HEK293 (cell line): ENCODE data around the gene SENP1.

ENCODE experiments used
- CTCF ChIA-PET: fragments of 350-600 bp; formaldehyde crosslinking; extraction: SDS; loops from one replicate; lab custom pipeline; 2021; ENCODE audit warnings: antibody characterized with exemption; lab: Yijun Ruan, JAX
- POLR2A ChIA-PET: fragments of 300-600 bp; formaldehyde crosslinking; extraction: SDS; loops from one replicate; lab custom pipeline; 2020; ENCODE audit warnings: antibody characterized with exemption, inconsistent platforms; lab: Yijun Ruan, JAX
- H3K27ac ChIP-seq: fragments of 200-500 bp; sonication (Bioruptor generic); 2 replicates; pipeline ENCODE4 v1.5.1; 2014; ENCODE audit warnings: low read depth, low read length, control low read depth, inconsistent platforms; ENCODE audit errors: extremely low read depth
- H3K36me3 ChIP-seq, 2 experiments: fragments of 200-500 bp in 1 of 2; sonication (Bioruptor generic) in 1 of 2; 1 replicate in 1 of 2; 2 replicates in 1 of 2; pipeline ENCODE4 v1.5.1; 2014 to 2017; ENCODE audit warnings: inconsistent platforms in 2 of 2, low read length in 2 of 2; ENCODE audit not compliant: control insufficient read depth in 2 of 2, insufficient read depth in 1 of 2
- H3K4me1 ChIP-seq: fragments of 200-500 bp; sonication (Bioruptor generic); 2 replicates; pipeline ENCODE4 v1.5.1; 2014; ENCODE audit warnings: mild to moderate bottlenecking, low read length, inconsistent platforms; ENCODE audit not compliant: control insufficient read depth, insufficient read depth
- H3K4me3 ChIP-seq: 2 replicates; pipeline ENCODE4 v1.5.1; 2011; ENCODE audit warnings: low read depth, mild to moderate bottlenecking, control low read depth, low read length, moderate library complexity
- H3K9me3 ChIP-seq: fragments of 200-500 bp; sonication (Bioruptor generic); 2 replicates; pipeline ENCODE4 v1.5.1; 2014; ENCODE audit warnings: low read depth, low read length, inconsistent platforms; ENCODE audit not compliant: control insufficient read depth, insufficient read depth
- EGR2 ChIP-seq: fragments of 450-650 bp; formaldehyde crosslinking; IDR thresholded peaks from 2 replicates; pipeline ENCODE4 v1.5.1; 2016; ENCODE audit warnings: low read depth, missing biosample characterization, missing genetic modification characterization
- KLF9 ChIP-seq: fragments of 450-650 bp; formaldehyde crosslinking; IDR thresholded peaks from 2 replicates; pipeline ENCODE4 v1.5.1; 2016; ENCODE audit warnings: missing biosample characterization, missing genetic modification characterization, low read depth
- PRDM1 ChIP-seq: fragments of 450-650 bp; formaldehyde crosslinking; IDR thresholded peaks from 2 replicates; pipeline ENCODE4; 2016; ENCODE audit warnings: missing biosample characterization, missing genetic modification characterization
- SP2 ChIP-seq: fragments of 450-650 bp; formaldehyde crosslinking; IDR thresholded peaks from 2 replicates; pipeline ENCODE4 v1.5.1; 2016; ENCODE audit warnings: missing biosample characterization, missing genetic modification characterization
- SP3 ChIP-seq: fragments of 450-650 bp; formaldehyde crosslinking; IDR thresholded peaks from 2 replicates; pipeline ENCODE4 v1.5.1; 2016; ENCODE audit warnings: missing biosample characterization, missing genetic modification characterization
- ZBTB17 ChIP-seq: fragments of 450-650 bp; formaldehyde crosslinking; IDR thresholded peaks from 2 replicates; pipeline ENCODE4 v1.5.1; 2016; ENCODE audit warnings: missing biosample characterization, missing genetic modification characterization
- ZBTB21 ChIP-seq: fragments of 450-650 bp; formaldehyde crosslinking; IDR thresholded peaks from 2 replicates; pipeline ENCODE4 v1.5.1; 2017; ENCODE audit warnings: missing biosample characterization, missing genetic modification characterization
- ZNF174 ChIP-seq: fragments of 450-650 bp; formaldehyde crosslinking; IDR thresholded peaks from 2 replicates; pipeline ENCODE4 v1.5.0; 2017; ENCODE audit warnings: missing biosample characterization, mild to moderate bottlenecking, missing genetic modification characterization
- ZNF366 ChIP-seq: fragments of 450-650 bp; formaldehyde crosslinking; conservative IDR thresholded peaks from 2 replicates; pipeline ENCODE4 v1.5.1; 2016; ENCODE audit warnings: missing biosample characterization, missing genetic modification characterization
- ZNF561 ChIP-seq: fragments of 450-650 bp; IDR thresholded peaks from 2 replicates; pipeline ENCODE4 v1.5.1; 2018; ENCODE audit warnings: missing biosample characterization, missing genetic modification characterization, borderline replicate concordance
- ZNF610 ChIP-seq: fragments of 450-650 bp; formaldehyde crosslinking; IDR thresholded peaks from 2 replicates; pipeline ENCODE4 v1.5.1; 2016; ENCODE audit warnings: missing biosample characterization, missing genetic modification characterization, borderline replicate concordance
- TF ChIP-seq, protein P1 (sequence below): fragments of 450-650 bp; formaldehyde crosslinking; IDR thresholded peaks from 2 replicates; pipeline ENCODE4 v1.5.1; 2016; ENCODE audit warnings: missing biosample characterization, missing genetic modification characterization, borderline replicate concordance
- TF ChIP-seq, protein P2 (sequence below): fragments of 450-650 bp; formaldehyde crosslinking; IDR thresholded peaks from 2 replicates; pipeline ENCODE4 v1.5.1; 2017; ENCODE audit warnings: missing biosample characterization, missing genetic modification characterization
- TF ChIP-seq, protein P3 (sequence below): fragments of 450-650 bp; formaldehyde crosslinking; IDR thresholded peaks from 2 replicates; pipeline ENCODE4 v1.5.1; 2016; ENCODE audit warnings: missing biosample characterization, missing genetic modification characterization

The SENP1 gene

DNA sequence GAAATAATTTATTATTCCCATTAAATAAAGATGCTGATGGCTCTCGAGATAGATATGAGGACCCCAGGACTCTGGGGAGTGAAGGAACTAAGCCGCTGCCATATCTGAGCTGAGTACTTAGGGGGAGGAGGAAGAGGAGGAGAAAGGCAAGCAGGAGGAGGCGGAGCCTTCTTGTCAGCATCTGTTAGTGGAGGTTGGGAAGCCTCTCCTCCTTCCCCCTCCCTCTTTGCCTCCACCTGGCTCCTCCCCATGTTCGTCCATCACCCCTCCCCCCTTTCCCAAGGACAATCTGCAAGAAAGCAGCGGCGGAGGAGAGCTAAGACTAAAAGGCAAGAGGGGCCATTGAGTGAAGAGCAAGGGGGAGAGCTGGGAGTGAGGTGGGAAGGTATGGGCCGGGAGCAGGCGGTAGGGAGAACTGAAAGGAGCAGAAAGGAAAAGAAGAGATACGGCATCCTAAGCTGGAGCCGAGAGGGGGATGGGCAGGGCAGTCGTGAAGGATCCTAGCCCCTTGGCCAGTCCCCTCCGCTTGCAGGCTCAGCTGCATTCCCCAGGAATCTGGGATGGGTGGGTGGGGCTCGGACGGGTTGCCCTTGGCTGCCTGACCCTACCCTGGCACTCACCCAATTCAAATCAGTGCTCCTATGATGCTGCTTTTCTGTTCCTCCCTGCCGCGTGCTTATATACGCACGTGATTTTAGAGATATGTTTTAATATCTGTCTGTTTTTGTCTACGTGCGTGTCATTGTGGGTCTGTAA lies 13.4 kb upstream of the SENP1 start, which contains the start of gene PFKM (continued):
- TF ChIP-seq, protein P1, sequence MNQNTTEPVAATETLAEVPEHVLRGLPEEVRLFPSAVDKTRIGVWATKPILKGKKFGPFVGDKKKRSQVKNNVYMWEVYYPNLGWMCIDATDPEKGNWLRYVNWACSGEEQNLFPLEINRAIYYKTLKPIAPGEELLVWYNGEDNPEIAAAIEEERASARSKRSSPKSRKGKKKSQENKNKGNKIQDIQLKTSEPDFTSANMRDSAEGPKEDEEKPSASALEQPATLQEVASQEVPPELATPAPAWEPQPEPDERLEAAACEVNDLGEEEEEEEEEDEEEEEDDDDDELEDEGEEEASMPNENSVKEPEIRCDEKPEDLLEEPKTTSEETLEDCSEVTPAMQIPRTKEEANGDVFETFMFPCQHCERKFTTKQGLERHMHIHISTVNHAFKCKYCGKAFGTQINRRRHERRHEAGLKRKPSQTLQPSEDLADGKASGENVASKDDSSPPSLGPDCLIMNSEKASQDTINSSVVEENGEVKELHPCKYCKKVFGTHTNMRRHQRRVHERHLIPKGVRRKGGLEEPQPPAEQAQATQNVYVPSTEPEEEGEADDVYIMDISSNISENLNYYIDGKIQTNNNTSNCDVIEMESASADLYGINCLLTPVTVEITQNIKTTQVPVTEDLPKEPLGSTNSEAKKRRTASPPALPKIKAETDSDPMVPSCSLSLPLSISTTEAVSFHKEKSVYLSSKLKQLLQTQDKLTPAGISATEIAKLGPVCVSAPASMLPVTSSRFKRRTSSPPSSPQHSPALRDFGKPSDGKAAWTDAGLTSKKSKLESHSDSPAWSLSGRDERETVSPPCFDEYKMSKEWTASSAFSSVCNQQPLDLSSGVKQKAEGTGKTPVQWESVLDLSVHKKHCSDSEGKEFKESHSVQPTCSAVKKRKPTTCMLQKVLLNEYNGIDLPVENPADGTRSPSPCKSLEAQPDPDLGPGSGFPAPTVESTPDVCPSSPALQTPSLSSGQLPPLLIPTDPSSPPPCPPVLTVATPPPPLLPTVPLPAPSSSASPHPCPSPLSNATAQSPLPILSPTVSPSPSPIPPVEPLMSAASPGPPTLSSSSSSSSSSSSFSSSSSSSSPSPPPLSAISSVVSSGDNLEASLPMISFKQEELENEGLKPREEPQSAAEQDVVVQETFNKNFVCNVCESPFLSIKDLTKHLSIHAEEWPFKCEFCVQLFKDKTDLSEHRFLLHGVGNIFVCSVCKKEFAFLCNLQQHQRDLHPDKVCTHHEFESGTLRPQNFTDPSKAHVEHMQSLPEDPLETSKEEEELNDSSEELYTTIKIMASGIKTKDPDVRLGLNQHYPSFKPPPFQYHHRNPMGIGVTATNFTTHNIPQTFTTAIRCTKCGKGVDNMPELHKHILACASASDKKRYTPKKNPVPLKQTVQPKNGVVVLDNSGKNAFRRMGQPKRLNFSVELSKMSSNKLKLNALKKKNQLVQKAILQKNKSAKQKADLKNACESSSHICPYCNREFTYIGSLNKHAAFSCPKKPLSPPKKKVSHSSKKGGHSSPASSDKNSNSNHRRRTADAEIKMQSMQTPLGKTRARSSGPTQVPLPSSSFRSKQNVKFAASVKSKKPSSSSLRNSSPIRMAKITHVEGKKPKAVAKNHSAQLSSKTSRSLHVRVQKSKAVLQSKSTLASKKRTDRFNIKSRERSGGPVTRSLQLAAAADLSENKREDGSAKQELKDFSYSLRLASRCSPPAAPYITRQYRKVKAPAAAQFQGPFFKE (tag by site-specific recombination) = no peak
- TF ChIP-seq ZNF174 (tag by site-specific recombination) (no peak), EGR2 (tag by site-specific recombination) (no peak), ZNF561 (tag by site-specific recombination) (no peak)
- TF ChIP-seq, all 188 proteins: peak for 35

DNA sequence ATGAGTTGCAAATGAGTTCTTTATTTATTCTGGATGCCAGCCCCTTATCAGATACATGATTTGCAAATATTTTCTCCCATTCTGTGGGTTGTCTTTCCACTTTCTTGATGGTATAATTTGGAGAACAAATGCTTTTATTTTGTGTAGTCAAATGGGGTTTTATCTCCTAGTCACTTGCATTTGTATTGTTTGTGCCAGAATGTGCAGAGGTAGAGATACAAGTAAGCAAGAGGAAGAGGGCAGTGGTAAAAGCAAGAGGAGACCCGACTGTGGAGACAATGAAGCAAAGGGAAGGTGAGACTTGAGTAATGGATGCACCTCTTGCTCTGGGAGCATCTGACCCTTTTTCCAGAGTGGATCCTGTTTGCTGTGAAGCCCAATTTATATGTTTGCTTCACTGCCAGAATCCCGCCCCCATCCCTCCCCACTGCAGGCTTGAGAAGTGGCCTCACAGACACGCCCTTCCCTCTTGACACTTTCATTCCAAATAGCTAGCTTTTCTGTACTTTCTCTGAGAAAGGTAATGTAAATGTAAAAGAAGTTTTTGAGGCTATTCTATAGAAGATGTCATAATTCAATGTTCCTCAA lies 12.5 kb upstream of the SENP1 start:
- Histone ChIP-seq H3K4me3 (peak overlapping the region; percentile 59; the same call in 1 of the 2 replicates), H3K36me3 (peaks cover 0 to 12% of the 10 kb centered on the region in 2 experiments; a peak in 1 of 3 replicates), H3K4me1 (peaks cover 14% of the 10 kb centered on the region), H3K9me3 (no peaks in the 10 kb centered on the region), H3K27ac (no peak overlapping the region; the same call in 1 of the 2 replicates)
- POLR2A ChIA-PET = interaction anchor here (0.5 to 2.2 kb wide), 4 partner anchors 8 to 673 kb away, joined by 3 to 24 read pairs (median 18); partner anchors contain the start of genes ASB8 and SENP1
- CTCF ChIA-PET = interaction anchor here (1.8 kb wide), 1 partner anchor 9 kb away, joined by 4 read pairs; no protein-coding TSS in a partner anchor
- TF ChIP-seq SP2 (tag by site-specific recombination) (peak; percentile 10), ZNF610 (tag by site-specific recombination) (no peak), ZBTB17 (tag by site-specific recombination) (peak; percentile 36; the same call in 1 of the 2 replicates), ZBTB21 (tag by site-specific recombination) (no peak), SP3 (tag by site-specific recombination) (peak; percentile 5), ZNF366 (no peak), KLF9 (tag by site-specific recombination) (0 out of 2 replicates have a peak, but pooled peaks have one; percentile 30), PRDM1 (peak; percentile 87)
- TF ChIP-seq, protein P2, sequence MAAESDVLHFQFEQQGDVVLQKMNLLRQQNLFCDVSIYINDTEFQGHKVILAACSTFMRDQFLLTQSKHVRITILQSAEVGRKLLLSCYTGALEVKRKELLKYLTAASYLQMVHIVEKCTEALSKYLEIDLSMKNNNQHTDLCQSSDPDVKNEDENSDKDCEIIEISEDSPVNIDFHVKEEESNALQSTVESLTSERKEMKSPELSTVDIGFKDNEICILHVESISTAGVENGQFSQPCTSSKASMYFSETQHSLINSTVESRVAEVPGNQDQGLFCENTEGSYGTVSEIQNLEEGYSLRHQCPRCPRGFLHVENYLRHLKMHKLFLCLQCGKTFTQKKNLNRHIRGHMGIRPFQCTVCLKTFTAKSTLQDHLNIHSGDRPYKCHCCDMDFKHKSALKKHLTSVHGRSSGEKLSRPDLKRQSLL (tag by site-specific recombination) = no peak

DNA sequence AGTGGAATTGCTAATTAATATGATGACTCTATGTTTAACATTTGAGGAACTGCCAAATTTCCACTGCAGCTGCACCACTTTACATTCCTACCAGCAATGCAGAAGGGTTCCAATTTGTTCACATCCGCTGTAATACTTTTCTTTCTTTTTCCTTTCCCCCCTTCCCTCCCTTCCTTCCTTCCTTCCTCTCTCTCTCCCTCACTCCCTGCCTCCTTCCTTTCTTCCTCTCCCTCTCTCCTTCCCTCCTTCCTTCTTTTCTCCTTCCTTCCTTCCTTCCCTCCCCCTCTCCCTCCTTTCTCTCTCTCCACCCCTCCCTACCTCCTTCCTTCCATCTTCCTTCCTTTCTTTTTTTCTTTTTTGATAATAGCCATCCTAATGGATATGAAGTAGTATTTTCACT lies 10.1 kb upstream of the SENP1 start:
- peaks cover 14% of the 10 kb centered on the region for H3K4me1 ChIP-seq
- H3K27ac ChIP-seq = no peak overlapping the region
- no peak overlapping the region for H3K4me3 ChIP-seq
- CTCF ChIA-PET = no interaction called here
- peak; percentile 72 for TF ChIP-seq PRDM1
- TF ChIP-seq, protein P3, sequence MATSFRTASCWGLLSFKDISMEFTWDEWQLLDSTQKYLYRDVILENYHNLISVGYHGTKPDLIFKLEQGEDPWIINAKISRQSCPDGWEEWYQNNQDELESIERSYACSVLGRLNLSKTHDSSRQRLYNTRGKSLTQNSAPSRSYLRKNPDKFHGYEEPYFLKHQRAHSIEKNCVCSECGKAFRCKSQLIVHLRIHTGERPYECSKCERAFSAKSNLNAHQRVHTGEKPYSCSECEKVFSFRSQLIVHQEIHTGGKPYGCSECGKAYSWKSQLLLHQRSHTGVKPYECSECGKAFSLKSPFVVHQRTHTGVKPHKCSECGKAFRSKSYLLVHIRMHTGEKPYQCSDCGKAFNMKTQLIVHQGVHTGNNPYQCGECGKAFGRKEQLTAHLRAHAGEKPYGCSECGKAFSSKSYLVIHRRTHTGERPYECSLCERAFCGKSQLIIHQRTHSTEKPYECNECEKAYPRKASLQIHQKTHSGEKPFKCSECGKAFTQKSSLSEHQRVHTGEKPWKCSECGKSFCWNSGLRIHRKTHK (tag by site-specific recombination) = no peak
- peak; percentile 98 for TF ChIP-seq ZNF366
- TF ChIP-seq, all 188 proteins: peak for 2
- Histone ChIP-seq H3K36me3 (no peaks in the 10 kb centered on the region), H3K9me3 (no peaks in the 10 kb centered on the region)
- POLR2A ChIA-PET = no interaction called here
